Ureter (tissue), 1 donor: ENCODE results near the gene COL19A1. TPM values are rescaled to one million over a fixed set of nuclear protein-coding genes. Genes with fewer than 3 reads are reported as not detected.

Experiments
- DNase-seq: peaks from one replicate; pipeline ENCODE4 v3.0.0-alpha.2; 2020; ENCODE audit warnings: low spot score
- total RNA-seq: library from RNA; stranded (reverse); gene quantifications from one replicate; pipeline ENCODE4 v1.2.4, GENCODE V29; 2023
- donor health status: DM: yes; HTN: yes; CAD: no.

The COL19A1 gene
- total RNA-seq, 1 donor from 2014 or later, result 1.7 TPM

GRCh38 chr6:70221715-70222438, 355.5 kb downstream of the COL19A1 start:
- DNase-seq, result no peak

GRCh38 chr6:70222439-70222749, 356.0 kb downstream of the COL19A1 start:
- no peak for DNase-seq

GRCh38 chr6:70225055-70225454, 358.7 kb downstream of the COL19A1 start:
- DNase-seq, result no peak

- no peak for DNase-seq
Observed at GRCh38 chr6:70231311-70231710, 365.0 kb downstream of the COL19A1 start.

- no peak for DNase-seq
Observed at GRCh38 chr6:70234561-70235236, 368.3 kb downstream of the COL19A1 start.

- no peak for DNase-seq
Observed at GRCh38 chr6:70236343-70236742, 370.0 kb downstream of the COL19A1 start.

- no peak for DNase-seq
Observed at GRCh38 chr6:70241031-70241430, 374.7 kb downstream of the COL19A1 start.

GRCh38 chr6:70241991-70242420, 375.6 kb downstream of the COL19A1 start:
- DNase-seq, result no peak

- no peak for DNase-seq
Observed at GRCh38 chr6:70246118-70246517, 379.8 kb downstream of the COL19A1 start.

- DNase-seq, result no peak
Observed at GRCh38 chr6:70252604-70253003, 386.2 kb downstream of the COL19A1 start.

- DNase-seq, result no peak
Observed at GRCh38 chr6:70253923-70254322, 387.6 kb downstream of the COL19A1 start.

GRCh38 chr6:70254784-70255183, 388.4 kb downstream of the COL19A1 start:
- no peak for DNase-seq

- DNase-seq, result no peak
Observed at GRCh38 chr6:70257768-70258273, 391.5 kb downstream of the COL19A1 start.

- no peak for DNase-seq
Observed at GRCh38 chr6:70258483-70258882, 392.1 kb downstream of the COL19A1 start.

Other genes with a start within 250 kb of the COL19A1 start
- gene LMBRD1, start 69.5 kb upstream of the COL19A1 start, total RNA-seq, result 66.0 TPM